HG03097 (cell line): ENCODE results near the gene EYS.
"Not testable (repeated sequence)": the region's sequence is repeated elsewhere in the genome, so short reads cannot be mapped to it uniquely, and the experiment has no call there.

Source experiments
- ATAC-seq: cut with Tn5 transposase; IDR thresholded peaks from one replicate; pipeline ENCODE4 v1.9.1; 2021; ENCODE audit not compliant: unreplicated experiment, low FRiP score

EYS gene

GRCh38 chr6:63795006-63795405, 1912.0 kb downstream of the EYS start:
- no peak for ATAC-seq

- no peak for ATAC-seq
Observed at GRCh38 chr6:63793465-63794137, 1913.4 kb downstream of the EYS start.

GRCh38 chr6:63792736-63793464, 1914.1 kb downstream of the EYS start:
- ATAC-seq: no peak

- no peak for ATAC-seq
Observed at GRCh38 chr6:63790334-63790733, 1916.7 kb downstream of the EYS start.

- ATAC-seq: no peak
Observed at GRCh38 chr6:63789699-63790098, 1917.3 kb downstream of the EYS start.

GRCh38 chr6:63788569-63788968, 1918.5 kb downstream of the EYS start:
- ATAC-seq: no peak

GRCh38 chr6:63787021-63787420, 1920.0 kb downstream of the EYS start:
- no peak for ATAC-seq

GRCh38 chr6:63785006-63785405, 1922.0 kb downstream of the EYS start:
- no peak for ATAC-seq

GRCh38 chr6:63783096-63783495, 1923.9 kb downstream of the EYS start:
- no peak for ATAC-seq

- no peak for ATAC-seq
Observed at GRCh38 chr6:63774961-63775360, 1932.1 kb downstream of the EYS start.

GRCh38 chr6:63773200-63773599, 1933.8 kb downstream of the EYS start:
- ATAC-seq: no peak

- no peak for ATAC-seq
Observed at GRCh38 chr6:63765828-63766227, 1941.2 kb downstream of the EYS start.

GRCh38 chr6:63764318-63764916, 1942.6 kb downstream of the EYS start:
- ATAC-seq: no peak

- no peak for ATAC-seq
Observed at GRCh38 chr6:63760199-63760598, 1946.8 kb downstream of the EYS start.

- no peak for ATAC-seq
Observed at GRCh38 chr6:63759605-63760105, 1947.4 kb downstream of the EYS start.

GRCh38 chr6:63757826-63758225, 1949.2 kb downstream of the EYS start:
- no peak for ATAC-seq

GRCh38 chr6:63757275-63757674, 1949.8 kb downstream of the EYS start:
- not testable (repeated sequence) for ATAC-seq

GRCh38 chr6:63750400-63750799, 1956.6 kb downstream of the EYS start:
- no peak for ATAC-seq

GRCh38 chr6:63745784-63746183, 1961.2 kb downstream of the EYS start:
- no peak for ATAC-seq

- ATAC-seq: no peak
Observed at GRCh38 chr6:63744810-63745209, 1962.2 kb downstream of the EYS start.

- no peak for ATAC-seq
Observed at GRCh38 chr6:63743691-63744090, 1963.3 kb downstream of the EYS start.

GRCh38 chr6:63742060-63742459, 1965.0 kb downstream of the EYS start:
- no peak for ATAC-seq
